Activated CD8-positive, alpha-beta memory T cell treated with anti-CD3 and anti-CD28 coated beads, Interleukin-2, amount 50 U/mL, for 24 hours (primary cell): ENCODE measurements around the gene PRPF19.
"Not testable (repeated sequence)": the region's sequence is repeated elsewhere in the genome, so short reads cannot be mapped to it uniquely, and the experiment has no call there.

ENCODE experiments used
- DNase-seq: peaks from one replicate; pipeline ENCODE4 v3.0.0-alpha.2; 2020; ENCODE audit errors: extremely low read depth

PRPF19 gene

GRCh38 chr11:60923326-60923725, 16.9 kb upstream of the PRPF19 start:
- DNase-seq, result no peak

GRCh38 chr11:60922906-60923305, 16.5 kb upstream of the PRPF19 start:
- no peak for DNase-seq

- DNase-seq, result no peak
Observed at GRCh38 chr11:60921777-60922335, 15.5 kb upstream of the PRPF19 start.

GRCh38 chr11:60921259-60921658, 14.9 kb upstream of the PRPF19 start:
- no peak for DNase-seq

GRCh38 chr11:60919956-60920355, 13.6 kb upstream of the PRPF19 start:
- no peak for DNase-seq

GRCh38 chr11:60919320-60919719, 12.9 kb upstream of the PRPF19 start:
- no peak for DNase-seq

GRCh38 chr11:60918939-60919265, 12.5 kb upstream of the PRPF19 start:
- DNase-seq, result no peak

GRCh38 chr11:60918251-60918938, 12.0 kb upstream of the PRPF19 start:
- DNase-seq, result no peak

- DNase-seq, result no peak
Observed at GRCh38 chr11:60917267-60917666, 10.9 kb upstream of the PRPF19 start.

- no peak for DNase-seq
Observed at GRCh38 chr11:60916669-60917206, 10.4 kb upstream of the PRPF19 start.

- DNase-seq, result peak; percentile 33
Observed at GRCh38 chr11:60915248-60915914, 9.0 kb upstream of the PRPF19 start.

GRCh38 chr11:60914633-60915247, 8.4 kb upstream of the PRPF19 start:
- DNase-seq, result no peak

- DNase-seq, result peak; percentile 75
Observed at GRCh38 chr11:60913793-60914632, 7.6 kb upstream of the PRPF19 start, which contains the start of gene TMEM109. TSS of gene TMEM109 (plus strand) at chr11:60914158. CDS start at chr11:60919694, 5,536 bp downstream.

- no peak for DNase-seq
Observed at GRCh38 chr11:60912851-60913528, 6.6 kb upstream of the PRPF19 start.

- no peak for DNase-seq
Observed at GRCh38 chr11:60912223-60912850, 6.0 kb upstream of the PRPF19 start.

- no peak for DNase-seq
Observed at GRCh38 chr11:60910711-60911380, 4.5 kb upstream of the PRPF19 start.

GRCh38 chr11:60910281-60910687, 3.9 kb upstream of the PRPF19 start:
- no peak for DNase-seq

- DNase-seq, result not testable (repeated sequence)
Observed at GRCh38 chr11:60909680-60910280, 3.4 kb upstream of the PRPF19 start.

- DNase-seq, result no peak
Observed at GRCh38 chr11:60908803-60909202, 2.4 kb upstream of the PRPF19 start.
